HG03521 (cell line): Measurements from ENCODE around the gene G2E3.

ENCODE experiments used
- ATAC-seq: cut with Tn5 transposase; IDR thresholded peaks from one replicate; pipeline ENCODE4 v1.9.1; 2021; ENCODE audit warnings: mild to moderate bottlenecking, moderate library complexity; ENCODE audit not compliant: unreplicated experiment

The G2E3 gene

GRCh38 chr14:30648471-30648870 is 89.5 kb downstream of the G2E3 start:
- no peak for ATAC-seq

- ATAC-seq = no peak
Measured at GRCh38 chr14:30651937-30652336, 93.0 kb downstream of the G2E3 start.

GRCh38 chr14:30655124-30655523 is 96.2 kb downstream of the G2E3 start:
- no peak for ATAC-seq

- no peak for ATAC-seq
Measured at GRCh38 chr14:30655658-30656057, 96.7 kb downstream of the G2E3 start.

GRCh38 chr14:30656190-30656632 is 97.3 kb downstream of the G2E3 start:
- ATAC-seq = no peak

GRCh38 chr14:30657050-30657449 is 98.1 kb downstream of the G2E3 start:
- ATAC-seq = no peak

- no peak for ATAC-seq
Measured at GRCh38 chr14:30657606-30658163, 98.7 kb downstream of the G2E3 start.

- no peak for ATAC-seq
Measured at GRCh38 chr14:30658645-30659044, 99.7 kb downstream of the G2E3 start.

GRCh38 chr14:30669594-30669993 is 110.6 kb downstream of the G2E3 start:
- ATAC-seq = no peak
